ENCODE data around the gene NKD2. TPM values are rescaled to one million over a fixed set of nuclear protein-coding genes. Genes with fewer than 3 reads are reported as not detected.
A peak's percentile ranks its signal among the peaks of the same experiment; 100 is the strongest.
"Not testable (repeated sequence)": the region's sequence is repeated elsewhere in the genome, so short reads cannot be mapped to it uniquely, and the experiment has no call there.

NKD2 gene
- total RNA-seq, 1 donor, result 2.2 TPM

DNA sequence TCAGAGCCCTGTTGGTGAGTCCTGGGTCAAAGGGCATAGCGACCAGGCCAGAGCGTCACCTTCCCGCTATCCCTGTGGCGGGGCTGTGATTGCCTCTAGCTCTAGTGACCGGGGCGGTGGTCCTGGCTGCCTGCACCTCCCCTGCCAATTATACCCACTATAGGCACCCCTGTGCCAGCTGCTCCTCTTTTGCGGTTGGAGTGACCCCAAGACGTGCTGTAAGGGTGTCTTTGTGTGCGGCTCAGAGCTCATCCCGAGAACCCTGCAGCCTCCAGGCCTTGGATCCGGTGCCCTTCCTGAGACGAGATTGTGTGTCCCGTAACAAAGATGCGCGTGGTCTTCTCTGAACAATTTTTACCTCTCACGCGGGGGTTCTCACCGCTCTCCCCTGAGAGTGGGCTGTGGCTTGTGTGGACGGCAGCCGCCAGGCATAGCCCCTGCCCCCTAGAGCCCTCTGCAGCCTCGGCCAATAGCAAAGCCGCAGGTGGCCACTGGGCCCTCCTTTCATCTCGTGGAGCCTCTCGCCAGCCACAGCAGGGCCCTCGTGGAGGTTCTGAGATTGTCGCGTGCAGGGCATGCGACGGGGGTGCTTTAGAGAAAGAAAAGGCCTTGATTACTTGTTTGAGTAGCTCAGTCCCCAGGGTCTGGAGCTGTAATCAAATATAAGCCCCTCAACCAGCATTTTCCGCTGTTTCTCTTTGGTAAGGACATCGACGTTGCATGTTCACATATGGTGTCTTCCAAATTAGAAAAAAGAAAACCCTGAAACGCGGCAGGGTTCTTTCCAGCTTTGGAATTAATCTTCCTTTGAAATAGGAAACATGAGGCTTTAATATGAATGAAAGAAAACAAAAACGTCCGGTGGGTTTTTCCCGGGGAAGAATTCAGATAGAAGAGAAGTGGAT, 10.7 kb downstream of the NKD2 start:
- no peak for DNase-seq (ENCODE audit: low read depth)
- TF ChIP-seq, protein P1, sequence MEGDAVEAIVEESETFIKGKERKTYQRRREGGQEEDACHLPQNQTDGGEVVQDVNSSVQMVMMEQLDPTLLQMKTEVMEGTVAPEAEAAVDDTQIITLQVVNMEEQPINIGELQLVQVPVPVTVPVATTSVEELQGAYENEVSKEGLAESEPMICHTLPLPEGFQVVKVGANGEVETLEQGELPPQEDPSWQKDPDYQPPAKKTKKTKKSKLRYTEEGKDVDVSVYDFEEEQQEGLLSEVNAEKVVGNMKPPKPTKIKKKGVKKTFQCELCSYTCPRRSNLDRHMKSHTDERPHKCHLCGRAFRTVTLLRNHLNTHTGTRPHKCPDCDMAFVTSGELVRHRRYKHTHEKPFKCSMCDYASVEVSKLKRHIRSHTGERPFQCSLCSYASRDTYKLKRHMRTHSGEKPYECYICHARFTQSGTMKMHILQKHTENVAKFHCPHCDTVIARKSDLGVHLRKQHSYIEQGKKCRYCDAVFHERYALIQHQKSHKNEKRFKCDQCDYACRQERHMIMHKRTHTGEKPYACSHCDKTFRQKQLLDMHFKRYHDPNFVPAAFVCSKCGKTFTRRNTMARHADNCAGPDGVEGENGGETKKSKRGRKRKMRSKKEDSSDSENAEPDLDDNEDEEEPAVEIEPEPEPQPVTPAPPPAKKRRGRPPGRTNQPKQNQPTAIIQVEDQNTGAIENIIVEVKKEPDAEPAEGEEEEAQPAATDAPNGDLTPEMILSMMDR (IDR thresholded peaks at IDR 0.05; ENCODE audit: insufficient read depth, low read depth, low read length), result no peak
- no peak overlapping the region for H3K4me3 ChIP-seq (ENCODE audit: low read depth, low read length)

DNA sequence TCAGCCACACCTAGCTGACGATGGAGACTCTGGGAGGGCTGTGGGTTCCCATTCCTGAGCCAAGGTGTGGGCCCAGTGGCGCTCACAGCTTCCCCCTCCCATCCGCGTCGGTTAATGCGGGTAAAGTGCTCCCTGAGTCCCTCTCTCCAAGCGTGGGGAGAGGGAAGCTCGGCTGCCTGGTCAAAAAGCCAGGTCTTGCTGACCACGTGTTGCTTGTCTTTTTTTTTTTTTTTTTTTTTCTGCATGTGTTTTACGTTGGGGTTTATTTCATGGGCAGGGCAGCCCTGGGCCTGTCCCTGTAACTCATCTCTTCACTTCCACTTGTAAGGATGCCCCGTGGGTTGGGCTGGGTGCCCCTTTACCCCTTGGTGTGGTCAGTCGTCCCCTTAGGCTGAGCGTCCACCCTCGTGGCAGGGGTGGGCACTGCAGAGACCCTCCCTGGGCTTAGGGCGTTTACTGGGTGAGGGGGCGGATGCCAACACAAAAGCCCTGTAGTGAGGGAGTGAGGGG, 11.9 kb downstream of the NKD2 start:
- no peak for DNase-seq (ENCODE audit: low read depth)
- H3K4me3 ChIP-seq (ENCODE audit: low read depth, low read length), result no peak overlapping the region
- TF ChIP-seq, protein P1 (IDR thresholded peaks at IDR 0.05; ENCODE audit: insufficient read depth, low read depth, low read length), result no peak

DNA sequence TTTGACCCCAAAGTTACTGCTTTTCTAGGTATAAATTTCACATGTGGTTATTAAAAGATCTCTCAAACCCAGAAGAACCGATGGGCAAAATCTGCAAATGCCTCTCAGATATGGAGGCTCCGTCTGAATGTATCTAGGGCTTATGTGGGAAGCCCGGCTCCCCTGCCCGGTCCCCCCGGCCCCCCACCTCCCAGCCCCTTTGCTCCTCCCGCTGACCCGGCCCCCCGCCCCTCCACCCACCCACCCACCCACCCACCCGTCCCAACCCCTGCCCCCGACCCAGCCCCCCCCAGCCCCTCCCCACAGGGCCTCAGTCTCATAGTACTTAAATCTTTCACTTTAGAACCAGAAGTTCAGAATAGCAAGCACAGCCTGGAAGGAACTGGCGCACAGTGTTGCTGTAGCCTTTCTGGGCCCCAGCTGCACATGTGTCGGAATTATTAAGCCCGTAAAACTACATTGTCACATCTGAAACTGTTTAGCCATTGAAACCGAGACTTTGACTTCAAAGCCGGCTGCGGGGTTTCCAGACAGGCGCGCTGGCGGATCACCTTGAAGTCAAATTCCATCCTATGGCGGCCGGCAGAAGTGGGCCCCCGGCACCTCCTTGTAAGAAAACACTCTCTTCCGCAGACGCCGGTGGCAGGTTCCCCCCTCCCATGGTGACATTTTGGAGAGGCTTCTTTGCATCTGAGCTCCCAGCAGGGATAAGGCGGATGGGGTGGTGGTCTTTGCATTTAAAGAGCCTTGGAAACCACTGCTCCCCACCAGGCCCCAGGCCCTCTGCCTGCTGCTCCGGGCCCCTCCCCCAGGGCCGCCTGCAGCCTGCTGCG, 12.8 kb downstream of the NKD2 start:
- no peak overlapping the region for H3K4me3 ChIP-seq (ENCODE audit: low read depth, low read length)
- DNase-seq (ENCODE audit: low read depth), result peak; percentile 12
- TF ChIP-seq, protein P1 (IDR thresholded peaks at IDR 0.05; ENCODE audit: insufficient read depth, low read depth, low read length), result no peak

DNA sequence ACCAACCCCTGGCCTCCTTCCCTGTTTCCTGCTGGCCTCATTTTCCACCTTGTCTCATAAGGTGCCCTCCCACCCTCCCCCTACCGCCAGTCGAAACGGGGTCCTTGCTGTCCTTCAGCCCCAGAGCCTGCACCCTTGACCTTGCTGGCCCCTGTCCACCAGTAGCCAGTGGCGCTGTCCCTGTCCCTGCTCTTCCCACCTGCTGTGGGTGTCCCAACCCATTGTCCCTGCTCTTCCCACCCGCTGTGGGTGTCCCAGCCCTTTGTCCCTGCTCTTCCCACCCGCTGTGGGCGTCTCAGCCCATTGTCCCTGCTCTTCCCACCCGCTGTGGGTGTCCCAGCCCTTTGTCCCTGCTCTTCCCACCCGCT, 13.4 kb downstream of the NKD2 start:
- not testable (repeated sequence) for H3K4me3 ChIP-seq (ENCODE audit: low read depth, low read length); DNase-seq (ENCODE audit: low read depth)

DNA sequence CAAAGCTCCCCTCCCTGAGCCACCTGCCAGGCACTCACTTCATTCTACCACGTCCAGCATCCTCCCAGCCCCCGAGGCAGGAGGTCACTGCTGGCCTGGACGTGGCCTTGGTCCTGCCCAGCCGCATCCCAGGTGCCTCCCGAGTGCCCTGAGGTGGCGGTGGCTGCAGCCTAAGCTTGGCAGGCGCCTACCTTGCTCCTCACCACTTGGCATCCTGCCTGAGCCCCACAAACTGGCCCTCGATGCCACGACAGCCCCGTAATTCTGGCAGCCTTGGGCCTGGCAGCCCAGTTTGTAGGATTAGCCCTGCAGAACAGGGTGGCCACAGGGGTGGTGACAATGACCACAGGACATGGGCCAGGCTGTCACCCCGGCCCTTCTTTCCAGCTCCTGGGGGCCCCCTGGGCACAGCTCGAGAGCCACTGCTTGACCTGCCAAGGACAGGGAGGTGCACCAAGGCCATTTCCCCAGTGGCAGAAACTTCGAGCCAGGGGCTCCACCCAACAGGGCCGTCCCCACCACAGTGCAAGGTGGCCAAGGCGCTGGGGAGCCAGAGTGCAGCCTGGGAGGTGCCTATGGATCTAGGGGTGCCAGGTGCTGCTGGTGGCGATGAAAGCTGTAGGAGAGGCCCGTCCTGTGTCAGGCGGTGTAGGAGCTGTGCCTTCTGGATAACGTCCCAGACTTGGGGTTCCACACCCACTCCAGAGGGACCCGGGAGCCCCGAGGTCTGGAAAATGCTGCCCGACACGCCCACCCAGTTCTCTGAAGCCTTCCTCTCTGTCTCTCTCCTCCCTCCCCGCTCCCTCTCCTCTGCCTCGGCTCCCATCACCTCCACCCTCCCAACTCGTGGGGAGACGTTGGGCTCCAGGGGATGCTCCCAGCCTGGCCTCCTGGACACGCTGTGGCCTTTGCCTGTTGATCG, 18.4 kb downstream of the NKD2 start:
- DNase-seq (ENCODE audit: low read depth), result no peak
- TF ChIP-seq, protein P1 (IDR thresholded peaks at IDR 0.05; ENCODE audit: insufficient read depth, low read depth, low read length), result no peak
- H3K4me3 ChIP-seq (ENCODE audit: low read depth, low read length), result no peak overlapping the region

DNA sequence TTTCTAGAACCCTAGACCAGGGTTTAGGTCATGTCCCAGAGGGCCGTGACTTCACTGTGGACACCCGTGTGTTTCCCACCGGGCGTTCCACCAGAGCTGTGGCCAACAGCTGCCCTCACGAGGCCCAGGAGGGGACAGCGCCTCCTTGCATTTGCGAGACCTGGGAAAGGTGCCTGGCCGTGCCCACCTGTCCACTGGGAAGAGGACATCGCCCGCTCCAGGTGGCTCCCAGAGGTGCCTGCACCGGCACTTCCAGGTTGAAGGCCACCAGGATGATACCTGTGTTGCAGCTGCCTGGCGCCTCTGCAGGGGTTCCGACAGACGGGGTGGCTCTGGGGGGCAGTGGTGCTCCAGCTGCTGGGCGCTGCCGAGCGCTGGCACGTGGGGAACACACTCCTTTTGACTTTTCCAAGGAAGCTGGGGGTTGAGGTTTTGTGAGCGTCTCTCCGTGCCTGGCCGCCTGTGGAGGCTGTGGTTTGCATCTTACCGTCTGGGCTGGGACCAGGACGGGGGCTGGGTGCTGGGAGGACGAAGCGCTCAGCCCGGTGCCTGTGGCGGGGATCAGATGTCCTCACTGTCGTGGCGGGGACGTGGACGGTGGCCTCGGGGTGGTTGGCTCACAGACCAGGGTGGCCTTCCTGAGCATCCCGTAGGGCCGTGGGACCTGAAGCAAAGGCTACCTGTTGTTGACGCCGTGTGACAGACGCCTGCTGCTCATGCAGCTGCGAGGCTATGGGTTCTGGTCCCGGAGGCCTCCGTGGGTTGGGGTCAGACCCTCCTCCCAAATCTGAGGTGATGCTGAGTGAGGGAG, 19.2 kb downstream of the NKD2 start:
- no peak for DNase-seq (ENCODE audit: low read depth)
- TF ChIP-seq, protein P1 (IDR thresholded peaks at IDR 0.05; ENCODE audit: insufficient read depth, low read depth, low read length), result no peak
- H3K4me3 ChIP-seq (ENCODE audit: low read depth, low read length), result no peak overlapping the region

Data from fibroblast of villous mesenchyme (primary cell).